AG09309 (cell line): ENCODE results near the gene MMP15.

ENCODE experiments used
- DNase-seq: peaks from one replicate; pipeline ENCODE4 v3.0.0-alpha.2; 2010; ENCODE audit warnings: low read depth
- H3K4me3 ChIP-seq: 2 replicates; pipeline ENCODE4 v1.5.1; 2011; ENCODE audit warnings: mild to moderate bottlenecking, low read depth, low read length, moderate library complexity; ENCODE audit not compliant: control insufficient read depth
- TF ChIP-seq, protein P1 (sequence below): IDR thresholded peaks from 2 replicates; pipeline ENCODE4 v1.5.1; 2011; ENCODE audit warnings: mild to moderate bottlenecking, low read depth, low read length, inconsistent platforms; ENCODE audit not compliant: insufficient read depth, control insufficient read depth; ENCODE audit errors: missing control alignments

MMP15 gene

DNA sequence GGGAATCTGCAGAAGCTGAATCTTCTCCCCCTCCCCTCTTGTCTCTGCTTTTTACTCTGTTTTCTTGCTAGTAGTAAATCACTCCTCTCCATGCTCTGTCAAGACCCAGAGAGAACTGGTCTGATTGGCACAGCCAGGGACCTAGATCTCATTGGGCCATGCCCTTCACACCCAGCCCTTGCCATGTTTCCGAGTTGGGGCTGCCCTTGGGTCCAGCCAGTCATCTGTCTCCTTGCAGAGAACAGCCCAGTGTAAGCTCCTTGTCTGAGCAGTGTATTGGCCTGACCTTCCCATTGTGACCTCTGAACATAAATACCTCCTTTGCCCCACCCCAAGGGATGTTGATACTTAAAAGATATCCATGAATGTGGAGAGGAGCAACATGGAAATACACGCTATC, 3.9 kb downstream of the MMP15 start:
- TF ChIP-seq, protein P1, sequence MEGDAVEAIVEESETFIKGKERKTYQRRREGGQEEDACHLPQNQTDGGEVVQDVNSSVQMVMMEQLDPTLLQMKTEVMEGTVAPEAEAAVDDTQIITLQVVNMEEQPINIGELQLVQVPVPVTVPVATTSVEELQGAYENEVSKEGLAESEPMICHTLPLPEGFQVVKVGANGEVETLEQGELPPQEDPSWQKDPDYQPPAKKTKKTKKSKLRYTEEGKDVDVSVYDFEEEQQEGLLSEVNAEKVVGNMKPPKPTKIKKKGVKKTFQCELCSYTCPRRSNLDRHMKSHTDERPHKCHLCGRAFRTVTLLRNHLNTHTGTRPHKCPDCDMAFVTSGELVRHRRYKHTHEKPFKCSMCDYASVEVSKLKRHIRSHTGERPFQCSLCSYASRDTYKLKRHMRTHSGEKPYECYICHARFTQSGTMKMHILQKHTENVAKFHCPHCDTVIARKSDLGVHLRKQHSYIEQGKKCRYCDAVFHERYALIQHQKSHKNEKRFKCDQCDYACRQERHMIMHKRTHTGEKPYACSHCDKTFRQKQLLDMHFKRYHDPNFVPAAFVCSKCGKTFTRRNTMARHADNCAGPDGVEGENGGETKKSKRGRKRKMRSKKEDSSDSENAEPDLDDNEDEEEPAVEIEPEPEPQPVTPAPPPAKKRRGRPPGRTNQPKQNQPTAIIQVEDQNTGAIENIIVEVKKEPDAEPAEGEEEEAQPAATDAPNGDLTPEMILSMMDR, result no peak
- no peak for DNase-seq
- H3K4me3 ChIP-seq, result no peak overlapping the region

DNA sequence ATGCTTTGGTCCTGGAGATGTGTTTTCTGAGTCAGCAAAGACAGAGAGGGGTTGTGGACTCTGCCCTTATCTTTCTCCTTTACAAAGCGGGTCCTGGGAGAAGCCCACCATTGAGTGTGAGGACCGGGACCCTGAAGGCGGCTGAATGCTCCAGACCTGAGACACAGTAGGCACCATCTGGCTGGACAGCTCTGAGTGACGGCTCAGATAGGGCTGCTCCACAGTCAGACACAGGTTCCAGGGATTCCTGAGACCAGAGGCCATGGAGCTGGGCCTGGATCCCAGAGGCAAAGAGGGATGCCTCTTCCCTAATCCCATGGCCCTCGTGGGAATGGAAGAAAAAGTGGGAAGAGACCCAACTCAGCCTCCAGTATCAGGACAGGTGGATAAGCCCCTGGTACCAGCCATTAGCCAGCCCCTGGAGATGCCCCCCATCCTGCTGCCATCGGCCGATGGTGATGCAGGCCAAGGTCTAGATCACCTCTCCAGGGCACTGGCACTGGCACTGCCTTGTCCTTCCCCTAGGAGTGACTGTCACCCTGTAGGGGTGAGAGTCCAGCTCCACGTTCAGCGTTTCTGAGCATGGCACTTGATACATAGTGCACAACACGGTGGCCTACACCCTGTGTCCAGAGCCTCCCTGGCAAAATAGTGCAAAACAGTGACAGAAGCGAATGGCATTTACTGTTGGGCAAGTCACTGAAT, 4.7 kb downstream of the MMP15 start:
- no peak for DNase-seq

DNA sequence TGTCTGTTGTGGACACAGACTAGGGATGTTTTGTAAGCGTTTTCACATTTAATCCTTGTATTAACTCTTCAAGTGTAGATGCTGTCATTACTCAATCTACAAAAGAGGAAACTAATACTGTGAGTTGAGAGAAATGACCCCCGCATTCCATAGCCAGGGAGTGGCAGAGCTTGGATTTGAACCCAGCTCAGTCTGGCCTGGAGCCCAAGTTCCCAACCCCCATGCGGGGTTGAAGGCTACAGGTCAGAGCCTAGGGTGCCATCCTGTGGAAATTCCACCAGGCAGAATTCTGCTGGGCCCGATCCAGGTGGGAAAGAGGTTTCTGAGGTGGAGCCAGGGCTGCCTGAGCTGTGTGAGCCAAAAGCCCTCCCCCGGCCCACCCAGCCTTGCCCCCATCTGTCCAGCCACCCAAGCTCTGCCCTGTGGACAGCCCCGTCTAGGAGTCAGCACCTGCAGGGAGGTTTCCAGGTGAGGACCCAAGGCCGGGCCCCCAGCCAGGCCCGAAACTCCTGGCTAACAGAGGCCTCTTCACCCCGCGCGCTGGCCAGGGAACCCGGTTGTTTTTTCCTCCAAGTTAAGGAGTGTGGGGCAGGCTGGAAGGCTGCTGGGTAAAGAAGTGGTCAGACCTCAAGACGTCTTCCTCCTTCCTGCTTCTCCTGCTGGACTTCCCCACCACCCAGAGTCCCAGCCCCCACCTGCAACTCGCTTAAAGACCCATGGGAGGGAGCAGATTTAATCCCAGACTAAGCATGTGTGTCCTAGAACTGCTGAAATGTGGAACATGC, 5.7 kb downstream of the MMP15 start:
- DNase-seq, result no peak
- no peak overlapping the region for H3K4me3 ChIP-seq
- TF ChIP-seq, protein P1, result no peak

More for the DNA sequence above, 4.7 kb downstream of the MMP15 start:
- H3K4me3 ChIP-seq, result no peak overlapping the region
- TF ChIP-seq, protein P1, result no peak

DNA sequence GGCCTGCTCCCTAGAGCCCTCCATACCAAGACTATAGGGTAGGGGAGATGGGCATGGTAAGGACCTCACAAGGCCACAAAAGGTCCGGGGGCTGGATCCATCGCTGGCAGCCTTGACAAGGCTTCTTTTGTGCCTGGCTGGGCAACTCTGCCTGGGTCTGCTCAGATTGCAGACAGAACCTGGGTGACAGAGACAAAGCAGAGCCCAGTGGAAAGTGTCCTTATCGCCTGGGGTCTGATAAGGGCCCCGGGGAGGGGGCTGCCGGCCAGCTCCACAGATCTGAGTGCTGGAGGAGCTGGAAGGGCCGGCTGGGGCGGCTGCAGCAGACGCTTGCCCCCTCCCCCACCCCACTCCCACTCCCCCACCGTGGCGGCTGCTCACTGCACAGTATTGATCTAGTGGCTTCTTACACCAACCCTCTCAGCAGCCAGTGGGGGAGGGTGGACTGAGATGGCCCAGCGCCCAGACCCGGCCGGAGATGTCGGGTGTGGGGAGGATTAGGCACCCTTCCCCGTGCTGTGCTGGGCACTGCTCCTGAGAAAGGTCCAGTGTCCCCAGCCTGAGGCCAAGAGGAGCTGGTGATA, 7.2 kb downstream of the MMP15 start:
- DNase-seq, result no peak
- TF ChIP-seq, protein P1, result no peak
- H3K4me3 ChIP-seq, result no peak overlapping the region

DNA sequence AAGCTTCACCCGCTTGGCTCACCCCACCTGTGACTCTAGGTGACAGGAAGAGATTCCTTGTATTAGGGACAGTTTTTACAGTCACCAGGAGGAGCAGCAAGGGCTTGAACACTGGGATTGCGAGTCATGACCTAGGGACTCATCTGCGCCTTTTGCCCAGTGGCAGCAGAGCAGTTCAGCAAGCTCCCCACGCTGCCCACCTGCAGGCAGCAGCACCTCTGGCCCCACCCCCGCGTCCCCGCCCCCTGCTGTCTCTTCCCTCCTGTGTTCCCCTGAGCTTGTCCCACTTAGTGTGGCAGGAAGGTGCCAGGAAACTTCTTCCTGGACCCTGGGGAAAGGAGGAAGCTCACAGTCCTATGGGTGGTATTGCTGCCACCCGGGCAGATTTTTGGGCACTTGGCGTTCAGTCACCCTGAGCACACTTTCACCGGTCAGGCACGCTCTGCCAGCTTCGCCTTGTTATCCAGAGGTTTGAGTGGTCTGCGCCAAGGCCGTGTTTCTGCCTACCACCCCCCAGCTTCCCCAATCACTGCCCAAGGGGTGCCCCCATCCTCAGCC, 8.7 kb downstream of the MMP15 start:
- TF ChIP-seq, protein P1, result no peak
- no peak for DNase-seq
- no peak overlapping the region for H3K4me3 ChIP-seq

DNA sequence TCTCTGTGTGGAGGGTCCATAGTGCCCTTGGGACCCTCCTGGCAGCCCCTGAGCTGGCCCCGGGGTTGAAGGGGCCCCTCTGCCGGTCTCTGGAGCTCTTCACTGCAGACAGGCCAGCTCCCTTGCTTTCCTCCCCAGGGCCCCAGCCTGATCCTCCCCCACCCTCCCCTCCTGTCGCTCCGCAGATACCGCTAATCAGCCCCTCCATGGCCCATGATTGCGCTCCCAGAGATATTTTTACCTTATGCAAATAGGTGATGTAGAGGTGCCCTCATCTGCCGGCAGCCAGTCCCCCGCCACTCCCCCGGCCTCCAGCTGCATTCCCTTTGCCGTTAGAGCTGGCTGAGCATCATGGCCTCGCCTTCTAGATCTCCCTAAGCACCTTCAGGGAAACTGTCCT, 9.2 kb downstream of the MMP15 start:
- DNase-seq, result no peak
- TF ChIP-seq, protein P1, result no peak
- H3K4me3 ChIP-seq, result no peak overlapping the region
